22Rv1 (cell line): ENCODE measurements around the gene RMP24.

Experiments
- CTCF ChIP-seq: fragments of 450-650 bp; IDR thresholded peaks from 2 replicates; pipeline ENCODE4 v1.5.1; 2017; ENCODE audit warnings: mild to moderate bottlenecking
- ZFX ChIP-seq: fragments of 450-650 bp; IDR thresholded peaks from 2 replicates; pipeline ENCODE4 v1.6.1; 2017; ENCODE audit warnings: antibody characterized with exemption, borderline replicate concordance

- TF ChIP-seq CTCF (no peak), ZFX (no peak)
These were observed 43.1 kb downstream of the RMP24 start for GRCh38 chr18:36015629-36016028.
